ENCODE data around the gene NUP155. TPM values are rescaled to one million over a fixed set of nuclear protein-coding genes. Genes with fewer than 3 reads are reported as not detected.

Gene NUP155
- total RNA-seq, 1 donor from 2014 or later = 46.1 TPM

DNA sequence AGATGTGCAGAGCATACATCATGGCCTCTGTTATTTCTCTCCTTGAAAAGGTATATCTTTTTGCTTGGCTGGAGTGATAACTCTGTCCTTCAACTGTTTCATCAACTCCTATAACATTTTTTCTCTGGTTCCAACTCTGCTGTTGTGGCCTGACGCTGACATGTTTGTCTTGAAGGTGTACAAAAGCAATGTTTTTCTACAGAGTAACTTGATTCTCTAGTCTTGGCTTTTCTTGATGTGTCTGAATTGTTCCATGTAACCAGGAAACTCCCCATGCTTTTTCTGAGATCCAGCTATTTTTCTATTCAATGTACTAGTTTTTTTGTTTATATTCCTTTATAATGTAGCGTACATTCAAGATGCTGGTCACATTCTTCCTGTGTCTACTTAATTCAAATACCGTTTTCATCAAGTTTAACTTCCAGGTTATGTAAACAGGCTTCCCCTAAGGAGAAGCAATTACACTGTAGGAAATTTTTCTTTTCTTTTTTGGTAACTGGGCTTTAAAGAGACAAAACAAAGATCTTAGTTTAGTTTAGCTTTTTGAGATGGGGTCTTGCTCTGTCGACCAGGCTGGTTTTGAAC lies 115.0 kb downstream of the NUP155 start:
- Mint-ChIP-seq H3K36me3 (no peaks in the 10 kb centered on the region), H3K9me3 (no peaks in the 10 kb centered on the region), H3K27me3 (no peaks in the 10 kb centered on the region), H3K27ac (no peak overlapping the region), H3K4me1 (ENCODE audit: unreplicated experiment) (peaks cover 7% of the 10 kb centered on the region), H3K4me3 (no peak overlapping the region)
- TF ChIP-seq, protein P1, sequence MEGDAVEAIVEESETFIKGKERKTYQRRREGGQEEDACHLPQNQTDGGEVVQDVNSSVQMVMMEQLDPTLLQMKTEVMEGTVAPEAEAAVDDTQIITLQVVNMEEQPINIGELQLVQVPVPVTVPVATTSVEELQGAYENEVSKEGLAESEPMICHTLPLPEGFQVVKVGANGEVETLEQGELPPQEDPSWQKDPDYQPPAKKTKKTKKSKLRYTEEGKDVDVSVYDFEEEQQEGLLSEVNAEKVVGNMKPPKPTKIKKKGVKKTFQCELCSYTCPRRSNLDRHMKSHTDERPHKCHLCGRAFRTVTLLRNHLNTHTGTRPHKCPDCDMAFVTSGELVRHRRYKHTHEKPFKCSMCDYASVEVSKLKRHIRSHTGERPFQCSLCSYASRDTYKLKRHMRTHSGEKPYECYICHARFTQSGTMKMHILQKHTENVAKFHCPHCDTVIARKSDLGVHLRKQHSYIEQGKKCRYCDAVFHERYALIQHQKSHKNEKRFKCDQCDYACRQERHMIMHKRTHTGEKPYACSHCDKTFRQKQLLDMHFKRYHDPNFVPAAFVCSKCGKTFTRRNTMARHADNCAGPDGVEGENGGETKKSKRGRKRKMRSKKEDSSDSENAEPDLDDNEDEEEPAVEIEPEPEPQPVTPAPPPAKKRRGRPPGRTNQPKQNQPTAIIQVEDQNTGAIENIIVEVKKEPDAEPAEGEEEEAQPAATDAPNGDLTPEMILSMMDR (conservative IDR thresholded peaks at IDR 0.05) = no peak
- DNase-seq (ENCODE audit: extremely low spot score, unreplicated experiment) = no peak

DNA sequence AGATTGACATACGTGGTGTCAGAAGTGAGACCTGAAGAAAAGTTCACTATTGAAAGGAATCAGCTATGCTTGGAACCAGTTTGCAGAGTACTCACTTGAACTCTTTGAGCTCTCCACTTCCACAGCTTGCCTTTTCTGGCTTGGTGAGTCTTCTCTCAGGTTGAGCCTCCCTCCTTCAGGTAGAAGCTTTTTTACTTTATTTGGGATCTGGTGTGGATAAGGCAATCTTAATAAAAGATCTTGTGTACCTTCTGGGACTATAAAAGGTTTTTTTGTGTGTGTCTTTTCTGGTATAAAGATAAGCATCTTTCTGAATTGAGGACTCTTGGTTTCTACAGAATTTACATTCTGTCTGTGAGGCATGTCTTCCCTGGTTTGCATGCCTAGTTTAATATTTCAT lies 116.3 kb downstream of the NUP155 start:
- peaks cover 11% of the 10 kb centered on the region for H3K4me1 Mint-ChIP-seq (ENCODE audit: unreplicated experiment)
- no peaks in the 10 kb centered on the region for H3K9me3 Mint-ChIP-seq
- DNase-seq (ENCODE audit: extremely low spot score, unreplicated experiment) = no peak
- no peak overlapping the region for H3K4me3 Mint-ChIP-seq
- TF ChIP-seq, protein P1 (conservative IDR thresholded peaks at IDR 0.05) = no peak
- H3K27ac Mint-ChIP-seq = no peak overlapping the region
- H3K36me3 Mint-ChIP-seq = no peaks in the 10 kb centered on the region
- no peaks in the 10 kb centered on the region for H3K27me3 Mint-ChIP-seq

DNA sequence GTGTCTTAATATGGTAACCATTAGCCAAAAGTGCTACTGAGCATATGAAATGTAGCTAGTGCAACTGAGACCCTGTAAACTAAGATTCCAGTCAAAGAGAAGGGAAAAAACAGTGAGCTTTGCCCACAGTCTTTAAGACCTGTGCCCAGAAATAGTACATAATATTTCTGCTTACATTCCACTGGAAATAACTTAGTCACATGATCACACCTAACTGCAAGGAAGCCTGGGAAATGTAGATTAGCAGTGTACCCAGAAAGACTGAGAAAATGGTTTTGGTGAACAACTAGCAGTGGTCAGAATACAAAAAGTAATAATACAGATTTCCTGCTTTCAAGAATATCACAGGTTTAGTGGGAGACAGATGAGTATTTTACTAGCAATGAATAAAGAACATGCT lies 119.2 kb downstream of the NUP155 start:
- Mint-ChIP-seq H3K4me1 (ENCODE audit: unreplicated experiment) (peaks cover 11% of the 10 kb centered on the region), H3K9me3 (no peaks in the 10 kb centered on the region), H3K27ac (no peak overlapping the region), H3K27me3 (no peaks in the 10 kb centered on the region), H3K36me3 (no peaks in the 10 kb centered on the region), H3K4me3 (peak overlapping the region; percentile 45)
- TF ChIP-seq, protein P1 (conservative IDR thresholded peaks at IDR 0.05) = no peak
- no peak for DNase-seq (ENCODE audit: extremely low spot score, unreplicated experiment)

DNA sequence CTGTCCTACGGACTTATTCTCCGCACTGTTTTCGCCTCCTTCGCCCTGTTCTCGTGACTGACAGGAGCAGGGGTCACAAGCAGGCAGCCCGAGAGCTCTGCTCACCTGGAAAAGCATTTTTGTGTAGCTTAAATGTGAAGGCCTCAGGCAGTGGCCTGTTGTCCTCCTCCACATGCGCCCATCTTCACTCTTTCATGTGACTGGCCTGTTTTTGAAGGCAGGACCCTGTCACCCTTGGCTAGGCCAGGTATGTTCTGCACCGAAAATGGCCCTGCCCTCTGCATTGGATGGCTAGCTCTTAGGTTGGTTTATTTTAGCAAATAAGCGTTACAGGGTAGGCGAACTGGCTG lies 121.1 kb downstream of the NUP155 start:
- Mint-ChIP-seq H3K4me1 (ENCODE audit: unreplicated experiment) (peaks cover 10% of the 10 kb centered on the region), H3K36me3 (no peaks in the 10 kb centered on the region), H3K4me3 (peak overlapping the region; percentile 93), H3K27ac (peak overlapping the region; percentile 94), H3K27me3 (no peaks in the 10 kb centered on the region), H3K9me3 (no peaks in the 10 kb centered on the region)
- DNase-seq (ENCODE audit: extremely low spot score, unreplicated experiment) = no peak
- TF ChIP-seq, protein P1 (conservative IDR thresholded peaks at IDR 0.05) = no peak

DNA sequence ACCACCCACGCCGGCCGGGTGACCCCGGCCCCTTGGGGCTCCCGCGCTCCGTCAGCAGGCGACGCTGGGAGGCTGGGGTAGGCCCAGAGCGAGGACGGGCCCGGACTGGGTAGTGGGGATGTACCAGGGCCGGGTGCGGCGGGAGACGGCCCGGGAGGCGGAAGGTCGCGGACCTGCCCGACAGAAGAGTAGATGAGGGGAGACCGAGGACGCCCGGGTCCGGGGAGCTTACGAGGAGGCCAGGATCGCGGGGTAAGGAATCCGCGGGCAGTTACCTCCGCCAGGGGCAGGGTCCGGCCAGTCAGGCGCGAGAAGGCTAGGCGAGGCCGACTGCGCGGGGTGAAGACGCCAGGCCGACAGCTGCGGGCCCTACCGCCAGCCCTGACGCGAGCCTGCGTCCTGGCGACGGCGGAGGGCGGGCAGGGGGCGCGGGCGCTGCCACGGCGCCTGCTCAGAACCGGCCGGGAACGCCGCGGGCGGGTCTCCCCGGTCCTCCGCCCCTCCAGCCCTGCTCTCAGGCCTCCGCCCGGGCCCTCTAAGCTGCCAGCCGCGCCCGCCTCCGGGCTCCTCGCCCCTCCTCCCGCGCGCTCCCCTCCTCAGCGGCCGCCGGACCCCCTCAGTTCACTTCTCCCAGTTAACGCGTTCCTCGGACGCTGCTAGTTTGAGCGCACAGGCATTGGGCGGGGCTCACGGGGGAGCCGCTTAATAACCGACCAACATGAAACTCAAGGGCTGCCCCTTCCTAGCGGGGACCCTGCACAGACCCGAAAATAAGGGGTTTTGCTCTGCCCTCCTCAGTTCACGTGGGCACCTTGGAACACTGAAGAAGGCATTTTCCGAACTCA lies 121.7 kb downstream of the NUP155 start, which contains the start of gene CPLANE1:
Gene CPLANE1 (minus strand): TSS at position 407 of the 845 bp plus-strand sequence. CDS start 1,678 bp downstream, outside the sequence.
- peak; percentile 89 for DNase-seq (ENCODE audit: extremely low spot score, unreplicated experiment)
- TF ChIP-seq, protein P1 (conservative IDR thresholded peaks at IDR 0.05) = peak; percentile 46
- Mint-ChIP-seq H3K9me3 (no peaks in the 10 kb centered on the region), H3K27ac (peak within 1 kb of the TSS; percentile 94), H3K36me3 (no peaks in the 10 kb centered on the region), H3K27me3 (no peaks in the 10 kb centered on the region), H3K4me3 (peak within 1 kb of the TSS; percentile 93), H3K4me1 (ENCODE audit: unreplicated experiment) (peaks cover 10% of the 10 kb centered on the region)

Measured in type B pancreatic cell (in vitro differentiated cells).